Hematopoietic multipotent progenitor cell treated with erythropoietin and hydrocortisone succinate and interleukin-3 and kit ligand, for 6 days (in vitro differentiated cells): ENCODE measurements around the gene C6orf136.
A peak's percentile ranks its signal among the peaks of the same experiment; 100 is the strongest.

Experiments used
- DNase-seq: peaks from one replicate; pipeline ENCODE4 v3.0.0-alpha.2; 2015

C6orf136 gene, protein sequence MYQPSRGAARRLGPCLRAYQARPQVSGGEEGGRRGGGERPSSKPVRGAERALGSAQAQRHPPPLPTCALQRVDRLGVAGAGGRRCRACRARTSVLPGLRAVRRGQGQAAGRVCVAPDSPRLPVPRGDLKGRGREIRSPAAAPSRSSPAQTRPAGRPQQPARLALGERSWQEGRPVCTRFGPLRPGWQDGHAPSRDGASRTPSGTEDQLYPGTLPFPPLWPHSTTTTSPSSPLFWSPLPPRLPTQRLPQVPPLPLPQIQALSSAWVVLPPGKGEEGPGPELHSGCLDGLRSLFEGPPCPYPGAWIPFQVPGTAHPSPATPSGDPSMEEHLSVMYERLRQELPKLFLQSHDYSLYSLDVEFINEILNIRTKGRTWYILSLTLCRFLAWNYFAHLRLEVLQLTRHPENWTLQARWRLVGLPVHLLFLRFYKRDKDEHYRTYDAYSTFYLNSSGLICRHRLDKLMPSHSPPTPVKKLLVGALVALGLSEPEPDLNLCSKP

DNA sequence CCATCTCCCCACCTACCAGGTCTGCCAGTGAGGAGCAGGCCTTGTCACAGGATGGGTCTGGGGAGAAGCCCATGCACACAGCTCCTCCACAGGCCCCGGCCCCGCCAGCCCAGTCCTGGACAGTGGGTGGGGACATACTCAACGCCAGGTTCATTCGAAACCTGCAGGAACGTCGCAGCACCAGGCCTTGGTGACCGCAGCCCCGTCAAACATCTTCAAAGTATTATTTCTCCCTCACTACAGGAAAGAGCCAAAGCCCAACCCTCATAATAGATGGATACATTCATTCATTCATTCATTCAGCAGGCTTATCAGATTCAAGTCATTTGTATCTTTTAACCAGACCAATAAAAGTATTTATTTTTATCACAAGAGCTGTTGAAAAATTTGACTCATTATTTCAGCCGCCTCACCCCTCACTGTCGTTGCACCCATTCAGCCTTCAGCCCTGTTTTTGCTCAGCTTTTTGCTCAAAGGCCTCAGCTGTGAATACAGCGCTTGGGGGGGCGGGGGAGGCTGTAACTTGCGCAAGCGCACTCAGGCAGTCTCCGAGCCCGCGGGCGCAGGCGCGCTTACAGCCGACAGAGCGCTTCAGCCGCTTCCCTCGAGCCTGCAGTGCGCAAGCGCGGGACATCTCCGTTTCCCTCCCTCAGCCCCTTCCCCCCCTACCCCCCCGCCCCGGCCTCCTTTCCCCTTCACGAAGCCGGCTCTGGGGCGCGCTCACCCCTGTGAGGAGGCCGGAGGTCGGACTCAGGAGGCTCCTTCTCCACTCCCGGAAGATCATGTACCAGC, at the start of gene C6orf136:
C6orf136 (plus strand) TSS at position 684 of the 792 bp plus-strand sequence; CDS start at position 783, 99 bp downstream.
- peak; percentile 96 for DNase-seq

DNA sequence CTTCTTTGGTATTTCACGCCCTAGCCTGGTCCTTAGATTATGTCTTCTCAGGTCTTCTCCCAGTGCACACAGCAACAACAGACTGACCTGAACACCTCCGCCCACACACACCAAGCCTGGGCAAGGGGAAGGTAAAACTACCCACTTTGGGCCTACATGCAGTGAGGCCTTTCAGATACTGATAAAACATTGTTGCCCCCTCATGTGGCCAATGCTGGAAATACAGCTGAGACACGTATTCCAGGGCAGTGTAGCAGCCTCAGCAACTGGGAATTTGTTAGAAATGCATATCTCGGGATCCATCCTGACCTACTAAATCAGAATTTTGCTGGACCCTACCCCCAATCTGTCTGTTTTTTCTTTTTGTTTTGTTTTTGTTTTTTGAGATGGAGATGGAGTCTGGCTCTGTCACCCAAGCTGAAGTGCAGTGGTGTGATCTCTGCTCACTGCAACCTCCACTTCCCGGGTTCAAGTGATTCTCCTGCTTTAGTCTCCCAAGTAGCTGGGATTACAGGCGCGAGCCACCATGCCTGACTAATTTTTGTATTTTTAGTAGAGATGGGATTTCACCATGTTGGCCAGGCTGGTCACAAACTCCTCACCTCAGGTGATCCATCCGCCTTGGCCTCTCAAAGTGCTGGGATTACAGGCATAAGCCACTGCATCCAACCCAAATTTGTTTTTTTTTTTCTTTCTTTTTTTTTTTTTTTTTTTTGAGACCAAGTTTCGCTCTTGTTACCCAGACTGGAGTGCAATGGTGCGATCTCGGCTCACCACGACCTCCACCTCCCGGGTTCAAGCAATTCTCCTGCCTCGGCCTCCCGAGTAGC, 49.4 kb upstream of the C6orf136 start:
- DNase-seq, result peak; percentile 88

DNA sequence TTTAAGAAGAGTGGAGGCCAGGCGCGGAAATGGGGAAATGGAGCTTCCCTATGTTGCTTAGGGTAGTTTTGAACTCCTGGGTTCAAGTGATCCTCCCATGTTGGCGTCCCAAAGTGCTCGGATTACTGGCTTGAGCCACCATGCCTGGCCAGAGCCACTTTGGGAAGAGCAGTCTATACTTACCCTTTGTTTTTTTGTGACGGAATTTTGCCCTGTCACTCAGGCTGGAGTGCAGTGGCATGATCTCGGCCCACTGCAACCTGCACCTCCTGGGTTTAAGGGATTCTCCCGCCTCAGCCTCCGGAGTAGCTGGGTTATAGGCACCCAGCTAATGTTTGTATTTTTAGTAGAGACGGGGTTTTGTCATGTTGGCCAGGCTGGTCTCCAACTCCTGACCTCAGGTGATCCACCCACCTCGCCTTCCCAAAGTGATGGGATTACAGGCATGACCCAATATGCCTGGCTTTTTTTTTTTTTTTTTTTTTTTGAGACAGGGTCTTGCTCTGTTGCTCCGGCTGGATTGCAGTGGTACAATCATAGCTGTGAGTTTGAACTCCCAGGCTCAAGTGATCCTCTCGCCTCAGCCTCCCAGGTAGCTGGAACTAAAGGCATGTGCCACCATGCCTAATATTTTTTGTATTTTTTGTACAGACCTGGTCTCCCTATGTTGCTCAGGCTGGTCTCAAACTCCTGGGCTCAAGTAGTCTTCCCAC, 47.9 kb upstream of the C6orf136 start:
- no peak for DNase-seq

- no peak for DNase-seq
Measured at GRCh38 chr6:30599625-30600324, 47.2 kb upstream of the C6orf136 start.

DNA sequence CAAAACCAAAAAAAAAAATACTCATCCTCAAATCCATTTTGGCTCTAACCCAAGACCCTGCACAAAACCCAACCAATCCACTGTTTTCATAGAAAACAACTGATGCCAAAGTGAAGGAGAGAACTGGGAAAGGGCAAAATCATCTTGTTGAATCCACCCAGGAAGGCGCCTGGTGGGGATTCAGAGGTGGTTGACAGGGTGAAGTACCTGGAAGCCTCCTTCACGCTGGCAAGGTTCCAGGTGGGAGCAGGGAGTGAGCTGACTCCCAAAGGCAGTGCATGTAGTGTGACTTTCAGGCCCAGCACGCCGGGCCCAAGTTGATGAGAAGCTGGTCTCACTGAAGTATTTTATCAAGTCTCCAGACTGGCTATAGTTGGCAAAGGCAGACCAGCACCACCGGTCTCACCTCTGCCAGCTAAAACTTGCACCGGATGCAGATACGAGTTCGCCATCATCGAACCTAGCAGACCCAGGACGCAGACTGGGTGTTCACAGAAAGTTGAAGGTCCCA, 46.4 kb upstream of the C6orf136 start:
- DNase-seq, result no peak

DNA sequence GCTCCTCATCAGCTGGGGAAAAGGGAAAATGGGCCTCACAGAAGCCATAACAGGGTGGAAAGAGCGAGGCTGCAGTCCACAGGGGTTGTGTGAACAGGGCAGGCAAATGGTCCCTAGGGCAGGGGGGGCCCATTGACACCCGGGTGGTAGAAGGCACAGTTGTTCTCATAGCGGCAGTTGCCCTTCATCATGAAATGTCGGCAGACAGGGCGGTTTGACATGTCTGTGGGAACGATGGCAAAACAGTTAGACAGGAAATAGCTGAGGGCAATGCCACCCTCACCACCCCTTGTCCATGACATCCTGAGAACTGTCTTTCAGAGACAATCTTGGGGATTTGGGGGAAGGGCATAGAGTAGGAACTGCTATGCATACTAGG, 45.5 kb upstream of the C6orf136 start:
- no peak for DNase-seq

DNA sequence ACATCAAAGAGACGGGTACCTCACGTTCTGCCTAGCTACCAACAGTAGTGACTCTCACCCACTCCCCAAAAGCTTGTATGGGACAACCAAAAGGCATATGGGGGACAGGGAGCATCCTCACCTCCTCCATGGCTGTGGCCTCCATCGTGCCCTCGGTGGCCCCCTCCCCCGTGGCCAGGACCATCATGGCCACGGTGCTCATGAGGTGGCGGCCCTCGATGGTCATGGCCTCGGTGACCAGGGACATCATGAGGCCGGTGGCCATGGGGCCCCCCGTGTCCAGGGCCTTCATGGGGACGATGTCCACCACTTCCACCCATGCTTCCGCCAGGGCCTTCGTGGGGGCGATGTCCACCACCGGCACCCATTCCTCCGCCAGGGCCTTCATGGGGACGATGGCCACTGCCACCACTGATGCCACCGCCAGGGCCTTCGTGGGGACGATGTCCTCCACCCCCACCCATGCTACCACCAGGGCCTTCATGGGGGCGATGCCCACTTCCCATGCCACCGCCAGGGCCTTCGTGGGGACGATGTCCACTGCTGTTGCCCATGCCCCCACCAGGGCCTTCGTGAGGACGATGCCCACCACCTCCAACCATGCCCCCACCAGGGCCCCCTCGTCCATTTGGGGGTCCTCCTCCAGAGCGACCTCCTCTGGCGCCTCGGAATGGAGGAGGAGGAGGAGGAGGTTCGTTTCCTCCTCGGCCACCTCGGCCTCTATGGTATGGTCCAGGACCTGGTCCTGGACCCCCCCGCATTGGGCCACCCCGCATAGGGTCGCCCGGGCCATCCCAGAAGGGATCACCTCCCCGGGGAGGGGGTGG, 44.9 kb upstream of the C6orf136 start:
- no peak for DNase-seq

DNA sequence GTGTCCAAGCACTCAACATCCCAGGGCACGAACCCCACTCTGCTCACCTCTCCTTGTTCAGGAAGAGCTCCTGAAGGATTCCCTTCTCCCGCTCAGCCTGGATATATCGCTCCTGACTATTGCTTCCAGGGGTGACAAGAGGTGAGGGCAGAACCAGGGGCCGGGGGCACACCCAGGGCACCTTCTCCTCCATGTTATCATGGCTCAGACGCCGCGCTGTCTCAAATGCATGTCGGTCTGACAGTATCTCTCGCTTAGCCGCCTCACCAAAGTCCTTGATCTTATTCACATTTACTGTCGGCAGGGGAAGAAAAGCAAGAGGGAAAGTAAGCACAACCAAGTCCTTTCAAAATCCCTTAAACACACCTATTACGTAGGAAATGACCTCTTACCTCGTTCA, 43.0 kb upstream of the C6orf136 start:
- no peak for DNase-seq

DNA sequence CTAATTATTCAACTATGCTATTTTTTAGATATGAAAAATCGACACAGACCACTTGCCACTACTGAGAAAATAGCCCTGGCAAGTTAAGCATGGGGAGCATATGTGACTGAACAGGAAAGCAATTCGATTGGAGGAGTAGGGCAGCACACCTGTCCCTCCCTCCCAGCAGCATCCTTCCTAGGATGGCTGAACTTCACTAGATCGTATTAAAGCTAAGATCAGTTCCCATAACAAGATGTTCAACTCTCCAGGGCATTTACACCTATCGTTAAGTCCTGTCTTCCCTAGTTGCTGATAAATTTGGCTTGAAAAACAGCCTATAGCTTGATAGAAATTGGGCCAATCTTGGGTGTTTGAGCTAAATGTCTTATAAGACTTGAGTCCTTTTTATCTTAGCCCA, 36.9 kb upstream of the C6orf136 start:
- DNase-seq, result no peak

DNA sequence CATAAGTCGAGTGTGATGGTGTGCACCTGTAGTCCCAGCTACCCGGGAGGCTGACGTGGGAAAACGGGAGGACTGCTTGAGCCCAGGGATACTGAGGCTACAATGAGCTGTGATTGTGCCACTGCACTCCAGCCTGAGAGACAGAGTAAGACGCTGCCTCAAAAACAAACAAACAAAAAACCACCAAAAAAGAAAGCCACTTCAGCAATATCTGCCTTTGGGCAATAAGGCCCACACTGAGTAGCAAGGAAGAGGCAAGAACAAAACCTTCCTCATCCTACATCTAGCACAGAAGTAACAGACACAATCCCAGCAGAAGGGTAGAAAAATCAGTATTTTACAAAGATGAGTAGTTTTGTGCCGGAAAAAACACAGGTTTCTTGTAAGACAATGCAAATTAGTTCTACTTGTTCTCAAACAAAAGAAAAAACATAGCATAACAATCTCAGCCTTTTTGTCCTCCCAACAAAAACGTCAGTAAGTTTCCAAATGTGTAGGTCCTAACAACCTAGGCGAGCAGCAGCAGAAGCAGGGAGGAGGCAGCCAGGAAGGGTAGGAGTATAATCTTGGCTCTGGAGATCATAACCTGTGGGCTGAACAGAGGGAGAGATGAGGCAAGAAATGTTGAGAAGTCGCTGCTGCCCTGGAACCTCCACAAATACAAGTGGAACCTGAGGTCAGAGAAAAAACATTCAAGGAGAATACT, 35.6 kb upstream of the C6orf136 start:
- DNase-seq, result no peak

- no peak for DNase-seq
Measured at GRCh38 chr6:30611856-30612194, 35.1 kb upstream of the C6orf136 start.

GRCh38 chr6:30612213-30612612, 34.7 kb upstream of the C6orf136 start:
- peak; percentile 53 for DNase-seq

DNA sequence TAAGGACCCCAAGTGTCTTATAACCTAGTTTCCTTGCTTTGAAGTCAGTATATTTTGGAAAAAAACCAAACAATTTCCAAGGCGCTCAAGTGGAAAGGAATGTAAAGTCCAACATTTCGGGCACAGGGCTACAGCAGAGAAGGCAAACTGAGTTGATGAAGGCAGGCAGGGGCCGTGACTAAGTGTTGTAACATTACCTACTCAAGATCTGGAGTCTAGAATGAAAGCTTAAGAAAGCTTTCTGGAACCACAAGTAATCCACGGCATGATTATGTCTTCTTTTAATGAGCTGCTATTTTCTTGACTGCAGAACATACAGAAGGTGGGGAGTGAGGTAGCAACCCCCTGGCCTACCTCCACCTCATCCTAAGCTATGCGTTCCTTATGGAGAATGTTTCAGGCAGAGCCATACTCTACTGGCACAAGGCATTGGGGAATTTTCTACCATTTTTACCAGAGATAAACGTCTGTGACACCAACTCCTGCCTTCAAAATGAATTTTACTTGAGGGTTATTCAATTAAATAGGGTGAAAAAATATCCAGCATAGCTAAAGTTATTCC, 34.2 kb upstream of the C6orf136 start:
- peak; percentile 23 for DNase-seq

GRCh38 chr6:30613251-30614043, 33.5 kb upstream of the C6orf136 start:
- peak; percentile 38 for DNase-seq

DNA sequence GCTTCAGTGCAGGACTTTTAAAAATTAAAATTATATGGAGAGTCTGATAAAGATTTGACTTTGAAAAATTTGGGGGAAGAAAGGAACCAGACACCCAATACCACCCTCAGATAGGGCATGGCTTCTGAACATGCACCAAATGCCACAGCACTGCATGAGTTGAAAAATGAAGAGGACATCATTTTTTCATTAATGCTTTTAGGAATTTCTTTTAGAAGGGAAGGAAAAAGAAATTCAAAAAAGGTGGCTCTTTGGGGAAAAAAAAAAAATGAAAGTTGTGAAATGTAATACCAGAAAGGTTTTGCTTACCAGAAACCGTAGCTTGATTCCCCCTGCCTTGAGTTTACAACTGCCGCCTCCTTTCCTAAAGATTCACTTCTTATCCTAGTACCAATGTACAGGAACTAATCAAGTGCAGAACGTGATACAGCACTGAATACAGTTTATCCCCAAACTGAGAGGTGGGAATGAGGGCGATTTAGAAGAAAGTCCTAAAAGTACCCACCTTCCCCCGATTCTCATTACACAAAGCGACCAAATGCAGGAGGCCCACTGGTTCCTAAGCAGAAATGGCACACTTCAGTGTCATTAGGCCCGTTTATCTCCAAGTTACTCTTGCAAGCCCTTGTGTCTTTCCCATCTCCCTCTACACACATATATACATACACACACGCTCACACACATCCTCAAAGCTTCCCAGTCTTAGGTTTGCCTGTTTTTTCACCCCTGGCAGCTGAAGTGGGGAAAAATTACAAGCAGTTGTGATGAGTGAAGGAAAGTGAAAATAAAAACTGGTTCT, 32.7 kb upstream of the C6orf136 start:
- peak; percentile 36 for DNase-seq

DNA sequence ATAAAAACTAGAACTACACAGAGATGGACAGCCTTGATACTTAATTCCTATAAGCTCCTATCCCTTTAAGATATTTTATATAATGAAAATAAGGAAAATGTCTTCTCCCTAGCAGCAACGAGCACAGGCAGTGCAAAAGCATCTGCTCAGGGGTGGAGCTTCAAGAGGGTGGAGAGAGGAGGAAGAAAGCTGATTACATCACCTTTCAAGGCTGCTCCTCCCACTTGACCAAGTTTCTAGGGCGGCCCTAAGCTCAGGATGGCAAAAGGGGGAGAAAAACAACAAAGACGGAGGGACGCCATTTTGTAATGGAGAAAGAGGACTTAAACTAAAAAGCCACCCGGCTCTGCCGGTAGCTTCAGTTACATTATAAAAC, 32.1 kb upstream of the C6orf136 start:
- DNase-seq, result peak; percentile 99

- DNase-seq, result peak; percentile 92
Measured at GRCh38 chr6:30615219-30615957, 31.5 kb upstream of the C6orf136 start.
